Gastrocnemius medialis (tissue), 4 donors: ENCODE results near the gene RPL35. TPM values are rescaled to one million over a fixed set of nuclear protein-coding genes. Genes with fewer than 3 reads are reported as not detected.

Experiments
- ATAC-seq, 2 donors: fragments of 150-250 bp; one replicate each; pipeline ENCODE4 v1.9.1; 2016
- DNase-seq, 2 donors: peaks; one replicate each; pipeline ENCODE4 v3.0.0-alpha.2; 2019
- H3K27ac ChIP-seq, 4 donors: fragments of 200-600 bp; sonication (generic); 1 replicate in 1 of 4; 2 replicates in 3 of 4; pipeline ENCODE4 v1.5.1; 2016 to 2018; ENCODE audit warnings: mild to moderate bottlenecking in 2 of 4, moderate library complexity in 1 of 4
- H3K27me3 ChIP-seq, 3 donors: fragments of 200-600 bp; sonication (generic) in 2 of 3; 1 replicate in 1 of 3; 2 replicates in 2 of 3; pipeline versions ENCODE4 v1.5.1 to v1.6.0; 2016 to 2019; ENCODE audit warnings: mild to moderate bottlenecking in 1 of 3, moderate library complexity in 1 of 3
- H3K36me3 ChIP-seq, 2 donors: fragments of 200-600 bp; sonication (generic) in 1 of 2; one replicate each; pipeline ENCODE4 v1.5.1; 2017 to 2018
- H3K4me1 ChIP-seq, 2 donors: fragments of 200-600 bp; sonication (generic) in 1 of 2; one replicate each; pipeline ENCODE4 v1.5.1; 2016 to 2017; ENCODE audit warnings: mild to moderate bottlenecking in 2 of 2
- H3K4me3 ChIP-seq, 4 donors: fragments of 200-600 bp; sonication (generic) in 3 of 4; 1 replicate in 1 of 4; 2 replicates in 3 of 4; pipeline ENCODE4 v1.5.1; 2016 to 2019; ENCODE audit warnings: mild to moderate bottlenecking in 2 of 4
- H3K9me3 ChIP-seq, 3 donors: fragments of 200-600 bp; sonication (generic) in 2 of 3; 1 replicate in 1 of 3; 2 replicates in 2 of 3; pipeline ENCODE4 v1.5.1; 2016 to 2019
- CTCF ChIP-seq, 5 experiments: fragments of 450-650 bp in 3 of 5; fragments of 200-600 bp in 2 of 5; sonication (generic) in 2 of 5; IDR thresholded peaks in 4 of 5; conservative IDR thresholded peaks in 1 of 5; 1 replicate in 4 of 5; 2 replicates in 1 of 5; pipeline ENCODE4 v1.5.1; 2016 to 2019; ENCODE audit warnings: antibody characterized with exemption in 5 of 5, mild to moderate bottlenecking in 3 of 5, moderate library complexity in 3 of 5
- POLR2A ChIP-seq, 2 donors: fragments of 450-650 bp; IDR thresholded peaks; one replicate each; pipeline ENCODE4 v1.6.1; 2017; ENCODE audit warnings: antibody characterized with exemption in 2 of 2, mild to moderate bottlenecking in 2 of 2, moderate library complexity in 2 of 2
- in situ Hi-C, 4 donors: fragments of 200-750 bp; cut with MboI; loops; one replicate each; pipeline versions ENCODE4 v1.15.0 to v1.8.0; 2017; ENCODE audit warnings: low sequenced_read_pairs in 4 of 4
- intact Hi-C: fragments of 100-400 bp; cut with DNase I; formaldehyde crosslinking; loops from one replicate; pipeline ENCODE4 v1.15.1; 2023; ENCODE audit warnings: low total_unique reads
- total RNA-seq, 4 donors: library from RNA; depleted of rRNA; stranded (reverse); fragments of >200 nt; gene quantifications; one replicate each; pipeline versions ENCODE4 v1.1.0 to v1.2.3, GENCODE V29; 2016

Gene RPL35
- total RNA-seq, 4 donors from 2014 or later = 2,099 to 2,608 (median 2,478) TPM

DNA sequence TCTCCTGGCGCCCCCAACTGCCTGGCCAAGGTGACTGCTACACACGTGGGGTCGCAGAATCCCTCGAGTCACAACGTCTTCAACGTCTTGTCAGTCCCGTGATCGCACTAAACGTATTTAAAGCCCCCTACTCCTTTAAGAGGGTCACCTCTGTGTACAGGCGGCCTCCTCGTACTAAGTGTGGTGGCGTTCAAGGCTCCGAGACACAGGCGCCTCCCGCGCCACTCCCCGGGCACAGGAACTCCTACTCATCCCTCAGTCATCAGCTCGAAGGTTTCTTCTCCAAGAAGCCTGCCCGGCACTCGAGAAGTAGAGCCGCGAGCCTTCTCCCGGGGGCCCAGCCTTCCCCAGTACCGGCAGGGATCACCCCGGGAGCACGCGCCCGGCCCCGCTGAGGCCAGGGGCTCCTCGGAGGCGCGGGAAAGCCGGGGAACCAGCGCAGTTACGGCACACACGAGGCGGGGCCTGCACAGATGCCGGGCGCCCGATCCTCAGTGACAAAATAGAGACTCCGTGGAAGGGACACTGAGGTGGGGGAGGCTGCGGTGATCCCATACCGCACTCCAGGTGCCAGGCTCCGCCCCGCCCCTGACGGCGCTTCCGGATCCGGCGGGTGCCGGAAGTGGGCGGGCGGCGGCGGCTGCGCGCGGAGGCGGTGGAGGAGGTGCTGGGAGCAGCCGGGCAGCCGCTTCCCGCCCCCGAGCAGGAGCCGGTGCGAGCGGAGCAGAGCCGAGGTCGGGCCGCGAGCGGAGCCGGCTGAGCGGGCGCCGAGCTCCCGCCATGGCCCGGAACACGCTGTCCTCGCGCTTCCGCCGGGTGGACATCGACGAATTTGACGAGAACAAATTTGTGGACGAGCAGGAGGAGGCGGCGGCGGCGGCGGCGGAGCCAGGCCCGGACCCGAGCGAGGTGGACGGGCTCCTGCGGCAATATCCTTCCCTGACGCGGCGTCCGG is 7.0 kb upstream of the RPL35 start:
- Histone ChIP-seq H3K27ac (peak overlapping the region; percentile 93 to 100 (median 96)), H3K36me3 (no peaks in the 10 kb centered on the region), H3K4me3 (peak overlapping the region; percentile 80 to 100 (median 88)), H3K27me3 (no peaks in the 10 kb centered on the region), H3K4me1 (peaks cover 51 to 52% of the 10 kb centered on the region in 2 donors), H3K9me3 (no peaks in the 10 kb centered on the region)
- intact Hi-C loops = loop anchor here (1.0 to 10.0 kb wide), 4 partner anchors 73 to 316 kb away; partner anchors contain the start of genes GOLGA1, PPP6C and SCAI
- ATAC-seq = peak; percentile 82 to 90
- peak; percentile 82 to 86 for DNase-seq
- peak in 1 of 5 experiments; percentile 3 for TF ChIP-seq CTCF (IDR thresholded peaks at IDR 0.05 in 4 of 5, conservative IDR thresholded peaks at IDR 0.05 in 1 of 5)
- peak; percentile 96 to 99 for TF ChIP-seq POLR2A (IDR thresholded peaks at IDR 0.05)
- in situ Hi-C loops = no loop called here

DNA sequence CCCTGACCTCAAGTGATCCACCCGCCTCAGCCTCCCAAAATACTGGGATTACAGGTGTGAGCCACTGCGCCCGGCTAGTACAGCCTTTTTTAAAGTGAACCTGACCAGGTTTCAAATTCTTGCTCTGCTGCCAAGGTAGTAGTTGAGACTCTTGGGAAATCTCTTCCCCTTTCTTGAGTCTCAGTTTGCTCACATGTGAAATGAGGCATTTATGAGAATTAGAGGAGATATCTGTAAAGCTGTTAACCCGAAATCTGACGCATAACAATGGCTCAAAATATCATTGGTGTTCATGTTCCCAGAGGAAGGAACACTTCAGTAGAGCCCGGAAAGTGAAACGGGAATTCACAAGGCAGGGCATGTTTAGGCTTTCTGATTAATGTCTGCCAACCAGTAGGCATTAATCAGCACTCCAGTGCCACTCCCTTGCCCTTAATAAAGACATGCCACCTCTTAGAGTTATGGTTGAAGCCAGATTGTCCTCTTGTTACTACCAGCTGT is 1.7 kb upstream of the RPL35 start:
- peaks cover 0 to 26% of the 10 kb centered on the region in 2 donors for H3K36me3 ChIP-seq
- intact Hi-C loops = loop anchor here (5.0 to 10.0 kb wide), 3 partner anchors 209 to 379 kb away; partner anchors contain the start of genes HSPA5 and PPP6C
- ATAC-seq (no peak), DNase-seq (no peak)
- no peak for TF ChIP-seq POLR2A (IDR thresholded peaks at IDR 0.05)
- no peak for TF ChIP-seq CTCF (IDR thresholded peaks at IDR 0.05 in 4 of 5, conservative IDR thresholded peaks at IDR 0.05 in 1 of 5)
- in situ Hi-C loops = no loop called here
- H3K9me3 ChIP-seq = no peaks in the 10 kb centered on the region
- peaks cover 46 to 48% of the 10 kb centered on the region in 2 donors for H3K4me1 ChIP-seq
- H3K27me3 ChIP-seq = no peaks in the 10 kb centered on the region
- no peak overlapping the region for H3K4me3 ChIP-seq
- H3K27ac ChIP-seq = peak overlapping the region; percentile 87 to 97 (median 92)

- ATAC-seq = no peak
- Histone ChIP-seq H3K27me3 (no peaks in the 10 kb centered on the region), H3K36me3 (peaks cover 0 to 44% of the 10 kb centered on the region in 2 donors), H3K27ac (peak overlapping the region; percentile 87 to 97 (median 92)), H3K9me3 (no peaks in the 10 kb centered on the region), H3K4me1 (peaks cover 35 to 38% of the 10 kb centered on the region in 2 donors), H3K4me3 (peak overlapping the region; percentile 85 to 100 (median 100))
- DNase-seq = no peak
- TF ChIP-seq CTCF (IDR thresholded peaks at IDR 0.05 in 4 of 5, conservative IDR thresholded peaks at IDR 0.05 in 1 of 5) (no peak), POLR2A (IDR thresholded peaks at IDR 0.05) (no peak)
- in situ Hi-C loops = no loop called here
- intact Hi-C loops = loop anchor here (5.0 to 10.0 kb wide), 3 partner anchors 206 to 382 kb away; partner anchors contain the start of genes HSPA5 and PPP6C
These were observed 995 bp downstream of the RPL35 start for GRCh38 chr9:124860582-124861341.

- no peak for TF ChIP-seq POLR2A (IDR thresholded peaks at IDR 0.05)
- no peak for TF ChIP-seq CTCF (IDR thresholded peaks at IDR 0.05 in 4 of 5, conservative IDR thresholded peaks at IDR 0.05 in 1 of 5)
- intact Hi-C loops (loop anchor here (5.0 to 10.0 kb wide), 3 partner anchors 205 to 382 kb away; partner anchors contain the start of genes HSPA5 and PPP6C), in situ Hi-C loops (loop anchor here in 1 of 4 donors (5.0 kb wide), 1 partner anchor 88 kb away; the partner anchor contains the start of gene NR6A1)
- Histone ChIP-seq H3K9me3 (no peaks in the 10 kb centered on the region), H3K4me3 (peak overlapping the region in 3 of 4 donors; percentile 85 to 100 (median 99)), H3K36me3 (peaks cover 0 to 44% of the 10 kb centered on the region in 2 donors), H3K27me3 (no peaks in the 10 kb centered on the region), H3K27ac (peak overlapping the region; percentile 87 to 97 (median 92)), H3K4me1 (peaks cover 35 to 38% of the 10 kb centered on the region in 2 donors)
- no peak for ATAC-seq
- DNase-seq = no peak
These were observed 1.8 kb downstream of the RPL35 start for GRCh38 chr9:124859803-124860581.
